GM18909 (cell line): ENCODE results near the gene GLIPR1L1.

ENCODE experiments used
- ATAC-seq: cut with Tn5 transposase; IDR thresholded peaks from one replicate; pipeline ENCODE4 v1.9.1; 2021; ENCODE audit warnings: mild to moderate bottlenecking; ENCODE audit not compliant: unreplicated experiment, poor library complexity

The GLIPR1L1 gene

GRCh38 chr12:75334384-75335030, at the start of gene GLIPR1L1:
TSS of gene GLIPR1L1 (plus strand) at chr12:75334670. CDS start at chr12:75334729, 59 bp downstream.
- ATAC-seq: peak; percentile 65

GRCh38 chr12:75288860-75289259, 45.6 kb upstream of the GLIPR1L1 start:
- no peak for ATAC-seq

- ATAC-seq: no peak
These were observed 44.7 kb upstream of the GLIPR1L1 start for GRCh38 chr12:75289753-75290152.

GRCh38 chr12:75291014-75291413, 43.5 kb upstream of the GLIPR1L1 start:
- ATAC-seq: no peak

- no peak for ATAC-seq
These were observed 40.1 kb upstream of the GLIPR1L1 start for GRCh38 chr12:75294336-75294735.

GRCh38 chr12:75294797-75295196, 39.7 kb upstream of the GLIPR1L1 start:
- no peak for ATAC-seq

GRCh38 chr12:75302225-75302624, 32.2 kb upstream of the GLIPR1L1 start:
- ATAC-seq: no peak

- no peak for ATAC-seq
These were observed 31.7 kb upstream of the GLIPR1L1 start for GRCh38 chr12:75302781-75303180.

GRCh38 chr12:75305412-75306332, 28.8 kb upstream of the GLIPR1L1 start:
- ATAC-seq: no peak

GRCh38 chr12:75308279-75308678, 26.2 kb upstream of the GLIPR1L1 start:
- no peak for ATAC-seq

- no peak for ATAC-seq
These were observed 23.1 kb upstream of the GLIPR1L1 start for GRCh38 chr12:75311369-75311768.

- ATAC-seq: no peak
These were observed 19.0 kb upstream of the GLIPR1L1 start for GRCh38 chr12:75315518-75315917.

GRCh38 chr12:75317784-75318183, 16.7 kb upstream of the GLIPR1L1 start:
- no peak for ATAC-seq

- no peak for ATAC-seq
These were observed 12.0 kb upstream of the GLIPR1L1 start for GRCh38 chr12:75322464-75322863.

GRCh38 chr12:75323663-75324062, 10.8 kb upstream of the GLIPR1L1 start:
- ATAC-seq: no peak

GRCh38 chr12:75327642-75328041, 6.8 kb upstream of the GLIPR1L1 start:
- no peak for ATAC-seq

GRCh38 chr12:75329918-75330826, 4.3 kb upstream of the GLIPR1L1 start, which contains the start of gene CAPS2:
TSS of gene CAPS2 (minus strand) at chr12:75330324. CDS start at chr12:75326498, 3,826 bp downstream.
- ATAC-seq: peak; percentile 88

GRCh38 chr12:75337905-75338304, 3.4 kb downstream of the GLIPR1L1 start:
- peak; percentile 63 for ATAC-seq

- no peak for ATAC-seq
These were observed 7.4 kb downstream of the GLIPR1L1 start for GRCh38 chr12:75341873-75342272.

GRCh38 chr12:75345531-75345930, 11.1 kb downstream of the GLIPR1L1 start:
- no peak for ATAC-seq
